ENCODE results near the gene SERF2. TPM values are rescaled to one million over a fixed set of nuclear protein-coding genes. Genes with fewer than 3 reads are reported as not detected.

SERF2 gene
- total and polyA plus RNA-seq, 10 of the 15 experiments (the other 5 are each of a cell fraction or from before 2014, with no cell fraction given): 464 to 4,159 (median 1,014) TPM

DNA sequence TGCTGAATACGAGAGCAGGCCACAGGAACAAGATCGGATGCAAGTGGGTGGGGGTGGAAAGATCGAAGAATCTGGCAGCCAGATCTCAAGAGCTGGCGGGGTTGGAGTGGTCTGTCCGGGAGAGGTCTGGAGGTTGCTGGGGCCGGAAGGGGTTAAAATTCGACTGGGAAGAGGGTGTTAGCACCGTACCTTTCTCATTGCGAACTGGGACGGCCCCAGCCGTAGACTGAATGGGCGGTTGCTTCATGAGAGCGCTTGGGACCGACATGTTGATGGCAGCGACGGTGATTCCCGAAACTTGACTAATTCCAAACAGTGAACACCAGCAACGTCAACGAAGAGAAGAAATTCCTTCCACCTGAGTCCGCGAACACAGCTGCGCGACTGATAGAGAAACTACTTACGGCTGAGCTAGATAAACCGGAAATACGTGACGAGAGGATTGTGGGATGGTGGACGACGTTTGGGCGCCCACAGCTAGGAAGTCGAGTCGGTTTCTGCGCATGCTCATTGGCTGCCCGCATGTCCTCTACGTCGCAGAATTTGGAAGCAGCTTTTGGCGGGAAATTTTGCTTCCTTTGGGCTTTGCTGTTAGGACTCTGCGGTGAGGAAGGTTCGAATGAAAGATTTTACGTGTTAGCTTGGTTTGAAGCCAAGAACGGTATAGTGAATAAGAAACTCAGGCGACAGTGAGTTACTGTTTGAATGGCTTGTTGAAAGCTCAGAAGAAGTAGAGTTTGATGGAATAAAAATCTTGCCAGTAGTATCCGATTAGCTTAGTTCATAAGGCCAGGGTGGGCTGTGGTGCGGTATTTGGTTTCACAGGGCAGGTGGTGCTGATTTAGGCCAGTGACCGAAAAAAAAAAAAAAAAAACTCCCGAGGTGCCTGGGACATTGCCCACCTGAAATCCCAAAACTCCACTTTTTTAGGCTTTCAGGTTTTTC is 32.5 kb downstream of the SERF2 start, which contains the start of gene MFAP1 (continued):
- TF ChIP-seq CUX1 (IDR thresholded peaks at IDR 0.05; ENCODE audit: insufficient replicate concordance, low read depth, low read length): no peak
- no peak for TF ChIP-seq IRF4 (IDR thresholded peaks at IDR 0.05; ENCODE audit: low read depth, low read length)
- TF ChIP-seq HDAC6 (IDR thresholded peaks at IDR 0.05; ENCODE audit: unreplicated experiment): peak; percentile 45
- peak; percentile 55 for TF ChIP-seq HCFC1 (IDR thresholded peaks at IDR 0.05; ENCODE audit: low read length)
- no peak for TF ChIP-seq JUNB (IDR thresholded peaks at IDR 0.05)
- TF ChIP-seq PML (IDR thresholded peaks at IDR 0.05; ENCODE audit: low read length): peak; percentile 98
- no peak for TF ChIP-seq TCF7 (IDR thresholded peaks at IDR 0.05; ENCODE audit: borderline replicate concordance)
- TF ChIP-seq RFX5 (IDR thresholded peaks at IDR 0.05; ENCODE audit: low read depth, low read length): peak; percentile 31; the same call in 1 of the 2 replicates
- TF ChIP-seq POU2F2 (IDR thresholded peaks at IDR 0.05; ENCODE audit: borderline replicate concordance, low read depth, low read length): peak; percentile 84; the same call in 2 of the 3 replicates
- peak; percentile 62; the same call in 1 of the 2 replicates for TF ChIP-seq NFYB (IDR thresholded peaks at IDR 0.05; ENCODE audit: insufficient read depth, low read depth, low read length)
- TF ChIP-seq E4F1 (IDR thresholded peaks at IDR 0.05; ENCODE audit: borderline replicate concordance, partially characterized antibody): peak; percentile 80
- TF ChIP-seq CHD4 (IDR thresholded peaks at IDR 0.05): no peak
- no peak for TF ChIP-seq MYC (IDR thresholded peaks at IDR 0.05; ENCODE audit: insufficient read depth, insufficient read length, insufficient replicate concordance, low read length, severe bottlenecking)
- TF ChIP-seq, protein P1, sequence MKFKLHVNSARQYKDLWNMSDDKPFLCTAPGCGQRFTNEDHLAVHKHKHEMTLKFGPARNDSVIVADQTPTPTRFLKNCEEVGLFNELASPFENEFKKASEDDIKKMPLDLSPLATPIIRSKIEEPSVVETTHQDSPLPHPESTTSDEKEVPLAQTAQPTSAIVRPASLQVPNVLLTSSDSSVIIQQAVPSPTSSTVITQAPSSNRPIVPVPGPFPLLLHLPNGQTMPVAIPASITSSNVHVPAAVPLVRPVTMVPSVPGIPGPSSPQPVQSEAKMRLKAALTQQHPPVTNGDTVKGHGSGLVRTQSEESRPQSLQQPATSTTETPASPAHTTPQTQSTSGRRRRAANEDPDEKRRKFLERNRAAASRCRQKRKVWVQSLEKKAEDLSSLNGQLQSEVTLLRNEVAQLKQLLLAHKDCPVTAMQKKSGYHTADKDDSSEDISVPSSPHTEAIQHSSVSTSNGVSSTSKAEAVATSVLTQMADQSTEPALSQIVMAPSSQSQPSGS (IDR thresholded peaks at IDR 0.05; ENCODE audit: low read length): peak; percentile 50; the same call in 1 of the 2 replicates
- TF ChIP-seq, protein P2, sequence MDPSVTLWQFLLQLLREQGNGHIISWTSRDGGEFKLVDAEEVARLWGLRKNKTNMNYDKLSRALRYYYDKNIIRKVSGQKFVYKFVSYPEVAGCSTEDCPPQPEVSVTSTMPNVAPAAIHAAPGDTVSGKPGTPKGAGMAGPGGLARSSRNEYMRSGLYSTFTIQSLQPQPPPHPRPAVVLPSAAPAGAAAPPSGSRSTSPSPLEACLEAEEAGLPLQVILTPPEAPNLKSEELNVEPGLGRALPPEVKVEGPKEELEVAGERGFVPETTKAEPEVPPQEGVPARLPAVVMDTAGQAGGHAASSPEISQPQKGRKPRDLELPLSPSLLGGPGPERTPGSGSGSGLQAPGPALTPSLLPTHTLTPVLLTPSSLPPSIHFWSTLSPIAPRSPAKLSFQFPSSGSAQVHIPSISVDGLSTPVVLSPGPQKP (IDR thresholded peaks at IDR 0.05; ENCODE audit: low read depth, low read length): peak; percentile 63; the same call in 1 of the 2 replicates
- TF ChIP-seq IKZF1 (conservative IDR thresholded peaks at IDR 0.05): peak; percentile 83
- TF ChIP-seq ZZZ3 (IDR thresholded peaks at IDR 0.05; ENCODE audit: control insufficient read depth, insufficient read length, low read depth): no peak
